ENCODE results near the gene HMX3. TPM values are rescaled to one million over a fixed set of nuclear protein-coding genes. Genes with fewer than 3 reads are reported as not detected.

The HMX3 gene
- total RNA-seq, 1 experiment from 2014 or later: not detected

- H3T11ph ChIP-seq (ENCODE audit: low read length): no peak overlapping the region
Observed at GRCh38 chr10:123156078-123156477, 20.3 kb downstream of the HMX3 start.

More at GRCh38 chr10:123156078-123156477, 20.3 kb downstream of the HMX3 start:
- H3K9ac ChIP-seq (ENCODE audit: extremely low read depth, insufficient read length, low read length): no peak overlapping the region
- peaks cover 8% of the 10 kb centered on the region for H3K23me2 ChIP-seq (ENCODE audit: insufficient read length, low read depth, low read length, poor library complexity, severe bottlenecking)
- H2BK12ac ChIP-seq (ENCODE audit: insufficient read length, low read depth, low read length): no peak overlapping the region
- no CpG with 5 or more reads among the region's 2 CpGs for WGBS (ENCODE audit: extremely low coverage, insufficient read length, low lambda C conversion rate)
- no peak for DNase-seq
- Mint-ChIP-seq H3K27ac (no peak overlapping the region; a peak in 1 of 7 replicates), H3K9me3 (no peaks in the 10 kb centered on the region; a peak in 1 of 5 replicates), H3K36me3 (ENCODE audit: insufficient read depth in 1 of 3, low read depth in 3 of 3) (peaks cover 41 to 60% (median 58%) of the 10 kb centered on the region in 3 experiments), H3K4me1 (peaks cover 45 to 54% of the 10 kb centered on the region in 2 experiments), H3K4me3 (peak overlapping the region; percentile 98 to 100), H3K27me3 (ENCODE audit: low read depth) (peaks cover 27% of the 10 kb centered on the region)
- no peak overlapping the region for H3K23ac ChIP-seq (ENCODE audit: insufficient read length, low read depth, low read length)
- H4K8ac ChIP-seq (replicated peaks; ENCODE audit: insufficient read length, low read depth, low read length): no peak overlapping the region
- H4K5ac ChIP-seq (ENCODE audit: insufficient read length, low read depth, low read length): no peak overlapping the region
- no peak overlapping the region for H4K91ac ChIP-seq (ENCODE audit: insufficient read length, low read depth, low read length)
- H3K14ac ChIP-seq (ENCODE audit: insufficient read depth, low read length): no peak overlapping the region
- H3K4me1 ChIP-seq (ENCODE audit: insufficient read depth, low read length): peaks cover 6% of the 10 kb centered on the region; the same call in 1 of the 2 replicates
- no peak overlapping the region for H3K27ac ChIP-seq (ENCODE audit: insufficient read length, low read depth, low read length)
- no peak overlapping the region for H2BK120ac ChIP-seq (ENCODE audit: low read depth, low read length, poor library complexity, severe bottlenecking)
- H3K79me2 ChIP-seq (ENCODE audit: insufficient read depth, low read length): peaks cover 24% of the 10 kb centered on the region; the same call in 1 of the 2 replicates
- TF ChIP-seq, protein P1, sequence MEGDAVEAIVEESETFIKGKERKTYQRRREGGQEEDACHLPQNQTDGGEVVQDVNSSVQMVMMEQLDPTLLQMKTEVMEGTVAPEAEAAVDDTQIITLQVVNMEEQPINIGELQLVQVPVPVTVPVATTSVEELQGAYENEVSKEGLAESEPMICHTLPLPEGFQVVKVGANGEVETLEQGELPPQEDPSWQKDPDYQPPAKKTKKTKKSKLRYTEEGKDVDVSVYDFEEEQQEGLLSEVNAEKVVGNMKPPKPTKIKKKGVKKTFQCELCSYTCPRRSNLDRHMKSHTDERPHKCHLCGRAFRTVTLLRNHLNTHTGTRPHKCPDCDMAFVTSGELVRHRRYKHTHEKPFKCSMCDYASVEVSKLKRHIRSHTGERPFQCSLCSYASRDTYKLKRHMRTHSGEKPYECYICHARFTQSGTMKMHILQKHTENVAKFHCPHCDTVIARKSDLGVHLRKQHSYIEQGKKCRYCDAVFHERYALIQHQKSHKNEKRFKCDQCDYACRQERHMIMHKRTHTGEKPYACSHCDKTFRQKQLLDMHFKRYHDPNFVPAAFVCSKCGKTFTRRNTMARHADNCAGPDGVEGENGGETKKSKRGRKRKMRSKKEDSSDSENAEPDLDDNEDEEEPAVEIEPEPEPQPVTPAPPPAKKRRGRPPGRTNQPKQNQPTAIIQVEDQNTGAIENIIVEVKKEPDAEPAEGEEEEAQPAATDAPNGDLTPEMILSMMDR (conservative IDR thresholded peaks at IDR 0.05): no peak
- H3K9me3 ChIP-seq (ENCODE audit: control insufficient read depth, low read depth, low read length): no peaks in the 10 kb centered on the region
- H3K56ac ChIP-seq (ENCODE audit: insufficient read length, low read depth, low read length): no peak overlapping the region
- no peaks in the 10 kb centered on the region for H4K20me1 ChIP-seq (ENCODE audit: control insufficient read depth, insufficient read depth, insufficient read length)
- H2BK20ac ChIP-seq (ENCODE audit: low read depth, low read length, poor library complexity, severe bottlenecking): no peak overlapping the region
- no peak overlapping the region for H2AK5ac ChIP-seq (ENCODE audit: insufficient read length, low read length)
- H3K4ac ChIP-seq (ENCODE audit: low read depth, low read length): no peak overlapping the region
- H3K18ac ChIP-seq (ENCODE audit: insufficient read length, low read depth, low read length): no peak overlapping the region
- no peak overlapping the region for H3K4me2 ChIP-seq (ENCODE audit: insufficient read depth, insufficient read length, low read length)
- peaks cover 4% of the 10 kb centered on the region for H3K79me1 ChIP-seq (ENCODE audit: insufficient read depth, low read depth, low read length, poor library complexity, severe bottlenecking)
- H2BK15ac ChIP-seq (ENCODE audit: low read depth, low read length): no peak overlapping the region
- H2BK5ac ChIP-seq (ENCODE audit: insufficient read length, low read length): no peak overlapping the region
- H3K27me3 ChIP-seq (ENCODE audit: insufficient read depth, low read length): no peaks in the 10 kb centered on the region; the same call in 1 of the 2 replicates
- H2AFZ ChIP-seq (ENCODE audit: low read length): no peak overlapping the region
